GM21737 (cell line): ENCODE measurements around the gene TMBIM6.
"Not testable (repeated sequence)": the region's sequence is repeated elsewhere in the genome, so short reads cannot be mapped to it uniquely, and the experiment has no call there.

Experiments
- ATAC-seq: cut with Tn5 transposase; IDR thresholded peaks from one replicate; pipeline ENCODE4 v1.9.1; 2021; ENCODE audit warnings: mild to moderate bottlenecking, moderate library complexity; ENCODE audit not compliant: unreplicated experiment

The TMBIM6 gene

GRCh38 chr12:49740930-49741881, at the start of gene TMBIM6:
TMBIM6 (plus strand) TSS chr12:49741557; CDS start chr12:49752494, 10,937 bp downstream.
- ATAC-seq: peak; percentile 97

GRCh38 chr12:49692851-49693250, 48.5 kb upstream of the TMBIM6 start:
- ATAC-seq: no peak

GRCh38 chr12:49693931-49694444, 47.4 kb upstream of the TMBIM6 start:
- ATAC-seq: no peak

- ATAC-seq: no peak
Observed at GRCh38 chr12:49696723-49697122, 44.6 kb upstream of the TMBIM6 start.

- ATAC-seq: no peak
Observed at GRCh38 chr12:49697808-49698207, 43.5 kb upstream of the TMBIM6 start.

- peak; percentile 69 for ATAC-seq
Observed at GRCh38 chr12:49698619-49699545, 42.5 kb upstream of the TMBIM6 start.

GRCh38 chr12:49702009-49702408, 39.3 kb upstream of the TMBIM6 start:
- ATAC-seq: no peak

GRCh38 chr12:49702676-49703215, 38.6 kb upstream of the TMBIM6 start:
- no peak for ATAC-seq

- no peak for ATAC-seq
Observed at GRCh38 chr12:49703647-49704137, 37.7 kb upstream of the TMBIM6 start.

GRCh38 chr12:49705479-49706134, 35.8 kb upstream of the TMBIM6 start:
- ATAC-seq: no peak

- peak; percentile 6 for ATAC-seq
Observed at GRCh38 chr12:49706351-49707127, 34.8 kb upstream of the TMBIM6 start.

- peak; percentile 83 for ATAC-seq
Observed at GRCh38 chr12:49707128-49707811, 34.1 kb upstream of the TMBIM6 start, which contains the start of gene FMNL3. FMNL3 (minus strand) TSS chr12:49707405; CDS start chr12:49707180, 225 bp downstream.

- no peak for ATAC-seq
Observed at GRCh38 chr12:49707812-49708147, 33.6 kb upstream of the TMBIM6 start.

GRCh38 chr12:49708851-49709250, 32.5 kb upstream of the TMBIM6 start:
- ATAC-seq: no peak

- ATAC-seq: not testable (repeated sequence)
Observed at GRCh38 chr12:49713952-49714351, 27.4 kb upstream of the TMBIM6 start.

- ATAC-seq: no peak
Observed at GRCh38 chr12:49716553-49716952, 24.8 kb upstream of the TMBIM6 start.

- not testable (repeated sequence) for ATAC-seq
Observed at GRCh38 chr12:49717800-49718199, 23.6 kb upstream of the TMBIM6 start.

- no peak for ATAC-seq
Observed at GRCh38 chr12:49720214-49720613, 21.1 kb upstream of the TMBIM6 start.

- ATAC-seq: not testable (repeated sequence)
Observed at GRCh38 chr12:49721355-49721754, 20.0 kb upstream of the TMBIM6 start.
